Activated B cell treated with CpG ODN at 0.5 μM for 24 hours (primary cell): ENCODE data around the gene CYTL1. TPM values are rescaled to one million over a fixed set of nuclear protein-coding genes. Genes with fewer than 3 reads are reported as not detected.

ENCODE experiments used
- ATAC-seq: fragments of 200-7000 bp; cut with Tn5 transposase; one replicate; pipeline ENCODE4 v1.10.0; 2021; ENCODE audit warnings: low read depth, mild to moderate bottlenecking, moderate library complexity
- CTCF ChIA-PET: fragments of 350-600 bp; sonication (Branson Sonifier 250); formaldehyde crosslinking; loops from one replicate; lab custom pipeline; 2021; ENCODE audit warnings: antibody characterized with exemption; lab: Charles Lee
- POLR2A ChIA-PET: fragments of 350-600 bp; sonication (Branson Sonifier 250); formaldehyde crosslinking; loops from one replicate; lab custom pipeline; 2021; ENCODE audit warnings: antibody characterized with exemption; lab: Charles Lee
- DNase-seq: peaks from one replicate; pipeline ENCODE4 v3.0.0; 2022
- H3K27ac Mint-ChIP-seq: one replicate; pipeline ENCODE4 v1.8.0; 2020; ENCODE audit warnings: mixed read lengths
- H3K27me3 Mint-ChIP-seq: one replicate; pipeline ENCODE4 v1.8.0; 2021; ENCODE audit warnings: mixed read lengths
- H3K36me3 Mint-ChIP-seq: one replicate; pipeline ENCODE4 v1.8.0; 2021; ENCODE audit warnings: low read depth, mixed read lengths
- H3K4me1 Mint-ChIP-seq: one replicate; pipeline ENCODE4 v1.8.0; 2021; ENCODE audit warnings: mixed read lengths
- H3K4me3 Mint-ChIP-seq: one replicate; pipeline ENCODE4 v1.8.0; 2020; ENCODE audit warnings: mild to moderate bottlenecking, mixed read lengths
- H3K9me3 Mint-ChIP-seq: one replicate; pipeline ENCODE4 v1.8.0; 2020; ENCODE audit warnings: mixed read lengths
- intact Hi-C: fragments of 100-400 bp; cut with micrococcal nuclease; formaldehyde crosslinking; loops from one replicate; pipeline ENCODE4 v1.15.1; 2024
- total RNA-seq: library from RNA; stranded (reverse); gene quantifications from 2 replicates; pipeline ENCODE4 v1.2.3, GENCODE V29; 2022
- TF ChIP-seq, protein P1 (sequence below): fragments of 200-600 bp; IDR thresholded peaks from one replicate; pipeline ENCODE4 v1.8.0; 2022; ENCODE audit warnings: antibody characterized with exemption, mild to moderate bottlenecking

CYTL1 gene
- total RNA-seq, 1 donor from 2014 or later = not detected

DNA sequence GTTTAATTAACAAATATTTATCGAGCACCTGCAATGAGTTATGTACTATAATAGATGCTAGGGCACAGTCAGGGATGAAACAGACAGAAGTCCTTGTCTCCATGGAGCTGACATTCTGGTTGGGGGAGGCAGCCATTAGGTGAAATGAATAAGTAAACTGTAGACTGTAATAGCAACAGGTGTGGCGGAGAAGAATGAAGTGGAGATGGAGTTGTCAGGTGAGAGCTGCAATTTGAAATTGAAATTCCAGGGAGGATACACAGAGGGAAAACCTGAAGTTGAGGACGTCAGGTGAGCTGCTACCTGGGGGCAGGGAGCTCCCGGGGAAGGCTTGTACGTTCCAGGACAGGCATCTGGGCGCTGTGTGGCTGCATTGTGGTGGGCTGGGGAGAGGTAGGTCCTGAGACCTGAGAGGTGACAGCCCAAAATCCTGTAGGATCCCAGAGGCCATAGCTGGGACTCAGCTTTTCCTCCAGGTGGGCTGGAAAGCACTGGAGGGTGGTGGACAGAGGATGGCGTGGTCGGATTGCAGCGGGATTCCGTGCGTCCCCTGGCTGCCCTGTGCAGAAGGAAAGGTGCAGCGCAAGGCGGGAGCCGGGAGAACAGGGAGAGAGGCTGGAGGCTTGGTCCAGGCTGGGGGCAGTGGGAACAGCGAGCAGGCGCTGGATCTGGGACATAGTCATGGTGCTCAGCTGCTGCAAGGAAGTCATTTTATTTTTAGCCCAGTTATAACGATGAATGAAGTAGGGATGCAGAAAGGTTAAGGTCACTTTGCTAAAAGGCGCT lies 24.8 kb downstream of the CYTL1 start:
- no peak for ATAC-seq
- Mint-ChIP-seq H3K4me3 (no peak overlapping the region), H3K36me3 (no peaks in the 10 kb centered on the region), H3K9me3 (no peaks in the 10 kb centered on the region), H3K4me1 (peaks cover 7% of the 10 kb centered on the region), H3K27ac (no peak overlapping the region), H3K27me3 (peaks cover 14% of the 10 kb centered on the region)
- intact Hi-C loops = loop anchor here (1.0 to 2.0 kb wide), 5 partner anchors 50 to 818 kb away; no protein-coding TSS in a partner anchor
- no peak for DNase-seq
- TF ChIP-seq, protein P1, sequence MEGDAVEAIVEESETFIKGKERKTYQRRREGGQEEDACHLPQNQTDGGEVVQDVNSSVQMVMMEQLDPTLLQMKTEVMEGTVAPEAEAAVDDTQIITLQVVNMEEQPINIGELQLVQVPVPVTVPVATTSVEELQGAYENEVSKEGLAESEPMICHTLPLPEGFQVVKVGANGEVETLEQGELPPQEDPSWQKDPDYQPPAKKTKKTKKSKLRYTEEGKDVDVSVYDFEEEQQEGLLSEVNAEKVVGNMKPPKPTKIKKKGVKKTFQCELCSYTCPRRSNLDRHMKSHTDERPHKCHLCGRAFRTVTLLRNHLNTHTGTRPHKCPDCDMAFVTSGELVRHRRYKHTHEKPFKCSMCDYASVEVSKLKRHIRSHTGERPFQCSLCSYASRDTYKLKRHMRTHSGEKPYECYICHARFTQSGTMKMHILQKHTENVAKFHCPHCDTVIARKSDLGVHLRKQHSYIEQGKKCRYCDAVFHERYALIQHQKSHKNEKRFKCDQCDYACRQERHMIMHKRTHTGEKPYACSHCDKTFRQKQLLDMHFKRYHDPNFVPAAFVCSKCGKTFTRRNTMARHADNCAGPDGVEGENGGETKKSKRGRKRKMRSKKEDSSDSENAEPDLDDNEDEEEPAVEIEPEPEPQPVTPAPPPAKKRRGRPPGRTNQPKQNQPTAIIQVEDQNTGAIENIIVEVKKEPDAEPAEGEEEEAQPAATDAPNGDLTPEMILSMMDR = no peak
- ChIA-PET CTCF (interaction anchor here (0.6 to 1.9 kb wide), 4 partner anchors 15 to 506 kb away, joined by 4 to 13 read pairs (median 4); no protein-coding TSS in a partner anchor), POLR2A (no interaction called here)

DNA sequence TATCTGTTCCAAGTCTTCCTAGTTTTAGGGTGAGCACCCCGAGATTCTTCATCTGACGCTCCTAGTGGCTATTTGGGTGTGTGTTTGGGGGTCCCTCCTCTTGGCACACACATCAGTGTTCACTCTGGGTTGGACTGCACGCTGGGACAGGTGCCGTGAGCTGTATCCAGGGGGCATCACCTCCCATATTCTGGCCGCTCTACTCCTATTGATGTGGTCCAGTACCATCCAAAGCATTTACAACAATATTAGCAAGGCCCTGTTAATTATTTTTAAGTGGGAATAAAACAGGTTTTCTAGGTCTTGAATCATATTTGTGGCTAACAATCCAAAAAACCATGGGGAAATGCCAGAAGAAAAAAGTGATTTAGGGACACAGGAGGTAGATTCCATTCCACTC lies 26.4 kb downstream of the CYTL1 start:
- H3K27ac Mint-ChIP-seq = no peak overlapping the region
- CTCF ChIA-PET = no interaction called here
- H3K4me3 Mint-ChIP-seq = no peak overlapping the region
- peaks cover 7% of the 10 kb centered on the region for H3K4me1 Mint-ChIP-seq
- ATAC-seq (no peak), DNase-seq (no peak)
- POLR2A ChIA-PET = no interaction called here
- no peaks in the 10 kb centered on the region for H3K9me3 Mint-ChIP-seq
- TF ChIP-seq, protein P1 = no peak
- H3K27me3 Mint-ChIP-seq = peaks cover 14% of the 10 kb centered on the region
- intact Hi-C loops = no loop called here
- no peaks in the 10 kb centered on the region for H3K36me3 Mint-ChIP-seq

DNA sequence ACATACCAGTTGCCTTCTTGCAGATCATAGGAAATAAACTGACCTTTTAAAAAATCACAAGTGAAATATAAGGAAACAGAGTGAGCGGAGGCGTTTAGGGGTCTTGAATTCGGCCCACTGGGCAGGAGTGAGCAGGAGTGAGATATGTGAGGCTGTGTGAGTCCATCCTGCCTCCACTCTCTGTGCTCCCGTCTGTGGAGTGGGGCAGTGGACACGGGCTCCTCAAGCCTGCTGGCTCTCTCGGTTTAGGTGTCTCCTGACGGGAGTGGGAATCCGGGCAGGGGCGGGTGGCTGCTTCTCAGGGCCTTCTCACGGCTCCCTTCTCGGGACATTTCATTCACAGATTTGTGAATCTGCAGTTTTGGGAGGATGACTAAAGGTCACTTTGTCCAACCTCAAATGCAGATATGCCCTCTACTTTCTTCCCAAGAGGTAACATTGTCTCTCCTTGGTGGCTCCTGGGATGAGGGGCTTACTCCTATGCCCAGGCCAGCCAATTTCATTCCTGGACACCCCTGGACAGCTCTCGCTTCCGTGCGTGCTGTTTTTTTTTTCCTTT lies 27.6 kb downstream of the CYTL1 start:
- ChIA-PET POLR2A (no interaction called here), CTCF (no interaction called here)
- TF ChIP-seq, protein P1 = no peak
- DNase-seq (no peak), ATAC-seq (no peak)
- Mint-ChIP-seq H3K9me3 (no peaks in the 10 kb centered on the region), H3K4me3 (no peak overlapping the region), H3K27ac (no peak overlapping the region), H3K27me3 (peaks cover 14% of the 10 kb centered on the region), H3K36me3 (no peaks in the 10 kb centered on the region), H3K4me1 (peaks cover 7% of the 10 kb centered on the region)
- intact Hi-C loops = no loop called here

DNA sequence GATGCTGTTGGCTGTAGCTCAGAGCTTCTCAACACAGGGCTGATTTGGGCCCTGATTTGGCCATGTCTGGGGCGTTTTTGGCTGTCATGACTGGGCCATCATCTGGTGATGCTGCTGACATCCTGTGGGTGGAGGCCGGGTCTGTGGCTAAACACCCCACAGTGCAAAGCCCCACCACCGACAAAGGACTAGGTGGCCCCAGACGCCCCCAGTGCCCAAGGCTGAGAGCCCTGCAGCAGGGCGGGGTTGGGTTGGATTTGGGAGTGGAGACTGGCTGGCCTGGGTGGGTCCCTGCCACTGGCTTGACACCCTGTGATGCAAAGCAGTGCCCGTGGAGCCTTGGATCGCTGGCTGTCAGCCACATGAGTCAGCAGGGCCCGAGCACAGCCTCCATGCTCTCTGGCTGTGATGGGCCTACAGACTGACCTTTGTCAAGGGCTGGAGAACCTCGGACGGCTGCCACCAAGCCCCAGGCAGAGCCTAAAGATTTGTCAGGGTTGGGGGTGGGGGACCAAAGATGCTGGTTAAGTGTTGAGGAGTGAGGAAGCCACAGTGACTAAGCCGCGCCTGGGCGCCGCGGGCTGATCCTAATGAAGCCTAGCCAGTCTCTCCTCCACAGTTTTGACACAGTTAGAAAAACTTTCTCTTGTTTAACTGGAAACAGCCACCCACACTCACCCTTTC lies 28.3 kb downstream of the CYTL1 start:
- no peaks in the 10 kb centered on the region for H3K36me3 Mint-ChIP-seq
- peaks cover 12% of the 10 kb centered on the region for H3K27me3 Mint-ChIP-seq
- no peaks in the 10 kb centered on the region for H3K9me3 Mint-ChIP-seq
- peaks cover 7% of the 10 kb centered on the region for H3K4me1 Mint-ChIP-seq
- intact Hi-C loops = no loop called here
- H3K4me3 Mint-ChIP-seq = no peak overlapping the region
- no peak for DNase-seq
- TF ChIP-seq, protein P1 = no peak
- no peak for ATAC-seq
- ChIA-PET POLR2A (no interaction called here), CTCF (no interaction called here)
- no peak overlapping the region for H3K27ac Mint-ChIP-seq

DNA sequence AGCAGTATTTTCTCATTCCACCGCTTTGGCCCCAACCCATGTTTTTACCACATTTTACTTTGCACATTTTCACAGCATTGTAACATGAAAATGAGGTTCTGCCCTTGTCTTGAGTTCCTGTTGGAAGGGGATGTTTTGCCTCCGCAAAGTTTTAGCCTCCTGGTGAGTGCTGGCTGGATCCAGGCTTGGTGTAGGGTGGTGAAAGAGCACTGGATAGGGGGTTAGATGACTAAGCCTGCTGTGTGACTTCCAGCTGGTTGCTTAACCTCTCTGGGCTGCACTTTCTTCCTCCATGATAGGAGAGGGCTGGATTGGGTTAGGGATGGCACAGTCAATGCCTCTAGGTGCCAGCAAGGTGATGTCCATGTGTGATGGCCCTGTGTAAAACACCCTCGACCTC lies 28.9 kb downstream of the CYTL1 start:
- ChIA-PET POLR2A (no interaction called here), CTCF (no interaction called here)
- intact Hi-C loops = no loop called here
- Mint-ChIP-seq H3K9me3 (no peaks in the 10 kb centered on the region), H3K36me3 (no peaks in the 10 kb centered on the region), H3K4me1 (peaks cover 7% of the 10 kb centered on the region), H3K27me3 (peaks cover 12% of the 10 kb centered on the region), H3K4me3 (no peak overlapping the region), H3K27ac (no peak overlapping the region)
- TF ChIP-seq, protein P1 = no peak
- ATAC-seq (no peak), DNase-seq (no peak)
